Uterus (tissue), 2 donors: Measurements from ENCODE around the gene PRR19.

Source experiments
- CTCF ChIP-seq, 4 experiments: fragments of 200-600 bp in 2 of 4; fragments of 450-650 bp in 2 of 4; sonication (generic) in 2 of 4; IDR thresholded peaks; one replicate each; pipeline ENCODE4 v1.5.1; 2016 to 2019; ENCODE audit warnings: antibody characterized with exemption in 4 of 4, mild to moderate bottlenecking in 2 of 4, moderate library complexity in 1 of 4
- POLR2A ChIP-seq, 2 donors: fragments of 450-650 bp; IDR thresholded peaks; one replicate each; pipeline ENCODE4 v1.6.1; 2016; ENCODE audit warnings: antibody characterized with exemption in 2 of 2, mild to moderate bottlenecking in 1 of 2, moderate library complexity in 1 of 2

DNA sequence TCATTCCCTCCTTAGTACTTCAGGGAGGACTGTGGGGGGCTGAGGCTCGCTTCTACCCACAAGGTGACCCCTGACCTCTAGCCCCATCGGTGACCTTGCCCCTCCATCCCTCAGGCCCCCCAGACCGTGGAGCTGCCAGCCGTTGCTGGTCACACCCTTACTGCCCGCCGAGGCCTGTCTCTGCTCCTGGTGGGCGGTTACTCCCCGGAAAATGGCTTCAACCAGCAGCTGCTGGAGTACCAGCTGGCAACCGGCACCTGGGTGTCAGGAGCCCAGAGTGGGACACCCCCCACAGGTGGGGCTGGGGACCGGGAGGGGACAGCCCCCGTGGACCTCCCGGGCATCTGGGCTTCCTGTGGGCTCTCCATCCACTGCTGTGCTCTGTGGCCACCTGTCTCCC, 55.4 kb downstream of the PRR19 start:
- TF ChIP-seq POLR2A (IDR thresholded peaks at IDR 0.05) (no peak), CTCF (IDR thresholded peaks at IDR 0.05) (no peak)
